ENCODE data around the gene FGF23.
A peak's percentile ranks its signal among the peaks of the same experiment; 100 is the strongest.

The FGF23 gene

DNA sequence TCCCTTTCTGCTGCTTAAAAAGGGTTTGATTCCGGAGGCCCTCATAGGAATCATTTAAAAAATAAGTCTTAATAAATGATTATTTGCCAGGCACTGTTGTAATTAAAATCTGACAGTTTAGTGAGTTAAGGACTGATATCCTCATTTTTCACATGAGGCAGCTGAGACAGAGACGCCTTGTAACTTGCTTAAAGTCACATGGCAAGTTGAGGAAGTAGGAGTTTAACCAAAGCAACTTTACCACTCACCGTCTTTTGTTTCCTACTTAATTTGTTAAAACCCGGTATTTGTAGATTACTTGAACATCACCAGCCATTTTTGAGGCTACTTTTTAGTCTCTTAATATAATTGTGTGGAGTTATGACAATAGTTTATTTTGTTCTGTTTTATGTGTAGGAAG, 56.1 kb downstream of the FGF23 start:
- H3K27ac ChIP-seq (ENCODE audit: low read depth, low read length), result no peak overlapping the region
- H3K36me3 ChIP-seq (ENCODE audit: control insufficient read depth in 1 of 2, insufficient read depth in 2 of 2, low read length in 2 of 2), result peaks cover 0 to 7% of the 10 kb centered on the region in 2 donors
- peak overlapping the region in 1 of 2 donors; percentile 2 for H3K9ac ChIP-seq (ENCODE audit: low read depth in 1 of 2, low read length in 2 of 2)
- H3K4me1 ChIP-seq (ENCODE audit: control insufficient read depth in 1 of 2, insufficient read depth in 2 of 2, low read length in 2 of 2), result peaks cover 8 to 15% of the 10 kb centered on the region in 2 donors
- H3K4me3 ChIP-seq (ENCODE audit: low read depth in 1 of 2, low read length in 2 of 2), result no peak overlapping the region
- H3K27me3 ChIP-seq (ENCODE audit: control insufficient read depth in 1 of 2, insufficient read depth in 2 of 2, low read length in 2 of 2), result no peaks in the 10 kb centered on the region
- no peaks in the 10 kb centered on the region for H3K9me3 ChIP-seq (ENCODE audit: control insufficient read depth in 1 of 2, low read length in 2 of 2)

DNA sequence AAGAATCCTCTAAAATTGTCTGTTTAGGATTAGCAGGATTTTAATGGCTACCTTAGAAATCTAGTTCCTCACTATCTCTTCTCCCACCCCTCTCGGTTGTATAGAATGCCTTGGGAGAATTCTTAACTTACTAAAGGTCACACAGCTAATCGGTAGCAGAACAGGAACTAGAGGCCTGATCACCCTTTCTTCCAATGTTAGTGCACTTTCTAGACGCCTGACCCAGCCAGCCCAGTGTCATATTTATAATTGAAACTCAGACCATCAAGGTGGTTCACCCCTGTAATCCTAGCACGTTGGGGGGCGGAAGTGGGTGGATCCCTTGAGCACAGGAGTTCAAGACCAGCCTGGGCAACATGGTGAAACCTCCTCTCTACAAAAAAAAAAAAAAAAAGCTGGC, 56.8 kb downstream of the FGF23 start:
- H3K27ac ChIP-seq (ENCODE audit: low read depth, low read length), result no peak overlapping the region
- H3K36me3 ChIP-seq (ENCODE audit: control insufficient read depth in 1 of 2, insufficient read depth in 2 of 2, low read length in 2 of 2), result peaks cover 0 to 7% of the 10 kb centered on the region in 2 donors
- no peaks in the 10 kb centered on the region for H3K27me3 ChIP-seq (ENCODE audit: control insufficient read depth in 1 of 2, insufficient read depth in 2 of 2, low read length in 2 of 2)
- no peak overlapping the region for H3K9ac ChIP-seq (ENCODE audit: low read depth in 1 of 2, low read length in 2 of 2)
- H3K4me3 ChIP-seq (ENCODE audit: low read depth in 1 of 2, low read length in 2 of 2), result peak overlapping the region in 1 of 2 donors; percentile 2
- no peaks in the 10 kb centered on the region for H3K9me3 ChIP-seq (ENCODE audit: control insufficient read depth in 1 of 2, low read length in 2 of 2)
- H3K4me1 ChIP-seq (ENCODE audit: control insufficient read depth in 1 of 2, insufficient read depth in 2 of 2, low read length in 2 of 2), result peaks cover 8 to 15% of the 10 kb centered on the region in 2 donors

DNA sequence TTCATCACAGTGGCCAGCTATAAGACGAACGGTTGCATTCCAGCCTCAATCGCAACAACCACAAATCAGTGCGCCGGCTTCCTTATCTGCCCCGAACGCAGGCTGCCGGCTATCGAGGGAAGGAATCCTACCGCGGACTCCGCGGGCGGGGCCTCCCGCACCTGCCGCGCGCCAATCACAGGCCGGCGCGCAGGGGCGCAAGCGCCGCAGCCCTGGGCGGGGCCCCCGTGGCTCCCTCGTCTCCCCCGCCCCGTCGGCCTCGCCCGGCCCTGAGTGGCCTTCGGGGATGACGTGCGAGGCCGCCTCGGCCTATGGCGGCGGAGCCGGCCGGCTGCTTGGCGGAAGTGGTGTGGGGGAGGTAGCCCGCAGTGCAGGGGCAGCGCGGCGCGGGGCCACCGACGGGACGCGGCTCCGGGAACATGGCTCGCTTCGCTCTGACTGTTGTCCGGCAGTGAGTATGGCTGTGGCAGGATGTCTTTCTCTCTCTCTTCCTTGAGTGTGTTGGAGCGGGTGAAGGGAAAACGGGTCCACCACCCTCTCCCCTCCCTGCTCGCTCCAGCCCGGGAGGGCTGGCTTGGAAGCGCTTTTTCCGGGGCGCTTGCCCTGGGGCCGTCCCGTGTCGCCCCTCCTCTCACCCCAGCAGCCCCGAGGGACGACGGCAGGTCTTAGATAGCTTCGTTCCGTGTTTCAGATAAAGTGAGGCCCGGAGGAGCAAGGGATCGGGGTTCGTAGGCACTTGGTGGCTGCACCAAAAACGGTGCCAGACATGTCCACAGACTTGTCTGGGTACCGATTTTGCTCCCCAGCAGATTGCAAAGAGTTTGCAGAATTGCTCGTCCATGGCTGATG, 58.4 kb downstream of the FGF23 start, which contains the start of gene TIGAR:
Gene TIGAR, plus strand, starts transcription at position 361 of the 849 bp plus-strand sequence. Its CDS starts 59 bp downstream, at position 420.
- Histone ChIP-seq H3K27me3 (ENCODE audit: control insufficient read depth in 1 of 2, insufficient read depth in 2 of 2, low read length in 2 of 2) (no peaks in the 10 kb centered on the region), H3K4me3 (ENCODE audit: low read depth in 1 of 2, low read length in 2 of 2) (peak within 1 kb of the TSS; percentile 94 to 97), H3K9me3 (ENCODE audit: control insufficient read depth in 1 of 2, low read length in 2 of 2) (no peaks in the 10 kb centered on the region), H3K9ac (ENCODE audit: low read depth in 1 of 2, low read length in 2 of 2) (peak within 1 kb of the TSS; percentile 73 to 93), H3K4me1 (ENCODE audit: control insufficient read depth in 1 of 2, insufficient read depth in 2 of 2, low read length in 2 of 2) (peaks cover 8 to 15% of the 10 kb centered on the region in 2 donors), H3K27ac (ENCODE audit: low read depth, low read length) (peak within 1 kb of the TSS; percentile 72), H3K36me3 (ENCODE audit: control insufficient read depth in 1 of 2, insufficient read depth in 2 of 2, low read length in 2 of 2) (peaks cover 0 to 7% of the 10 kb centered on the region in 2 donors)

DNA sequence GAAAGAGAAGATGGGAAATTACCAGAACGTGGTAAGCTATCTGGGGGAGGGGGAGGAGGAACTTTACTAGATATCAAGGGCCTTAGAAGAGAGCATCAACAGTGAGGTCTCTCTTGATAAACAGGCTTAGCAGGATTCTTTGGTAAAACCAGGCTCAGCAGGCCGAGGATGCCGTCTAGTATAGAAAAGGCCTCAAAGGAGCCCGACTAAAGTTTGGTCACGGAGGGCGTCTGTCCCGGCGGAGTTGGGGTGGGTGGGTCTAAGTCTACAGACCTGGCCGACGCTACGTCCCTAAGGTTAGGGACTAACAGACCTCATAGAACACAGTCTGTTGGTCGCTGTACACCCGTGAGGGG, 59.0 kb downstream of the FGF23 start:
- H3K27ac ChIP-seq (ENCODE audit: low read depth, low read length), result peak overlapping the region; percentile 64
- peaks cover 0 to 7% of the 10 kb centered on the region in 2 donors for H3K36me3 ChIP-seq (ENCODE audit: control insufficient read depth in 1 of 2, insufficient read depth in 2 of 2, low read length in 2 of 2)
- no peaks in the 10 kb centered on the region for H3K9me3 ChIP-seq (ENCODE audit: control insufficient read depth in 1 of 2, low read length in 2 of 2)
- no peaks in the 10 kb centered on the region for H3K27me3 ChIP-seq (ENCODE audit: control insufficient read depth in 1 of 2, insufficient read depth in 2 of 2, low read length in 2 of 2)
- peak overlapping the region; percentile 80 to 94 for H3K4me3 ChIP-seq (ENCODE audit: low read depth in 1 of 2, low read length in 2 of 2)
- peak overlapping the region; percentile 55 to 64 for H3K9ac ChIP-seq (ENCODE audit: low read depth in 1 of 2, low read length in 2 of 2)
- H3K4me1 ChIP-seq (ENCODE audit: control insufficient read depth in 1 of 2, insufficient read depth in 2 of 2, low read length in 2 of 2), result peaks cover 8 to 15% of the 10 kb centered on the region in 2 donors

Measured in duodenal mucosa (tissue), 2 donors.